A204.1 (cell line): ENCODE results near the gene PLEKHG3.

Experiments used
- FAIRE-seq: peaks from 2 replicates; lab custom pipeline; 2012; peaks lifted over from hg19 to GRCh38; lab: Jason Lieb, UNC

Gene PLEKHG3

GRCh38 chr14:64728106-64728505 lies 23.9 kb downstream of the PLEKHG3 start:
- FAIRE-seq: no peak

GRCh38 chr14:64728856-64729255 lies 24.6 kb downstream of the PLEKHG3 start:
- no peak for FAIRE-seq

- no peak for FAIRE-seq
These were observed 25.3 kb downstream of the PLEKHG3 start for GRCh38 chr14:64729386-64730060.

- no peak for FAIRE-seq
These were observed 25.8 kb downstream of the PLEKHG3 start for GRCh38 chr14:64730061-64730440.

GRCh38 chr14:64730681-64731080 lies 26.5 kb downstream of the PLEKHG3 start:
- no peak for FAIRE-seq

GRCh38 chr14:64731141-64731581 lies 26.9 kb downstream of the PLEKHG3 start:
- FAIRE-seq: no peak

- FAIRE-seq: no peak
These were observed 27.8 kb downstream of the PLEKHG3 start for GRCh38 chr14:64732066-64732465.

- no peak for FAIRE-seq
These were observed 28.4 kb downstream of the PLEKHG3 start for GRCh38 chr14:64732536-64733120.

- no peak for FAIRE-seq
These were observed 29.1 kb downstream of the PLEKHG3 start for GRCh38 chr14:64733321-64733720.

GRCh38 chr14:64733899-64734298 lies 29.7 kb downstream of the PLEKHG3 start:
- FAIRE-seq: no peak

- no peak for FAIRE-seq
These were observed 30.8 kb downstream of the PLEKHG3 start for GRCh38 chr14:64734990-64735389.

GRCh38 chr14:64736271-64737169 lies 32.3 kb downstream of the PLEKHG3 start:
- no peak for FAIRE-seq

GRCh38 chr14:64737391-64738280 lies 33.4 kb downstream of the PLEKHG3 start:
- no peak for FAIRE-seq

- no peak for FAIRE-seq
These were observed 34.1 kb downstream of the PLEKHG3 start for GRCh38 chr14:64738281-64738804.

GRCh38 chr14:64741200-64741599 lies 37.0 kb downstream of the PLEKHG3 start:
- no peak for FAIRE-seq

GRCh38 chr14:64741961-64742360 lies 37.7 kb downstream of the PLEKHG3 start:
- no peak for FAIRE-seq

GRCh38 chr14:64743061-64743460 lies 38.8 kb downstream of the PLEKHG3 start:
- no peak for FAIRE-seq

- no peak for FAIRE-seq
These were observed 41.4 kb downstream of the PLEKHG3 start for GRCh38 chr14:64745511-64746091.

GRCh38 chr14:64746298-64747250 lies 42.4 kb downstream of the PLEKHG3 start:
- FAIRE-seq: no peak

GRCh38 chr14:64747327-64747726 lies 43.1 kb downstream of the PLEKHG3 start:
- FAIRE-seq: no peak
